ENCODE results near the gene FAM107B.
"Not testable (repeated sequence)": the region's sequence is repeated elsewhere in the genome, so short reads cannot be mapped to it uniquely, and the experiment has no call there.

FAM107B gene

GRCh38 chr10:14595526-14596182 lies 179.0 kb downstream of the FAM107B start:
- Histone ChIP-seq H3K4me1 (peaks cover 0 to 3% (median 0%) of the 10 kb centered on the region in 4 donors), H3K36me3 (peaks cover 0 to 5% (median 1%) of the 10 kb centered on the region in 3 donors), H3K4me3 (no peak overlapping the region), H3K27ac (no peak overlapping the region), H3K27me3 (no peaks in the 10 kb centered on the region), H3K9me3 (no peaks in the 10 kb centered on the region)
- no peak for TF ChIP-seq CTCF (IDR thresholded peaks at IDR 0.05)
- intact Hi-C loops (cut with DNase I; ENCODE audit: low total_unique reads): no loop called here
- DNase-seq: no peak

- intact Hi-C loops (cut with DNase I; ENCODE audit: low total_unique reads): no loop called here
- no peak for TF ChIP-seq CTCF (IDR thresholded peaks at IDR 0.05)
- DNase-seq: no peak
- no peaks in the 10 kb centered on the region for H3K36me3 ChIP-seq
- no peaks in the 10 kb centered on the region for H3K9me3 ChIP-seq
- peaks cover 0 to 3% (median 0%) of the 10 kb centered on the region in 4 donors for H3K4me1 ChIP-seq
- no peaks in the 10 kb centered on the region for H3K27me3 ChIP-seq
- no peak overlapping the region for H3K4me3 ChIP-seq
- no peak overlapping the region for H3K27ac ChIP-seq
Measured at GRCh38 chr10:14594878-14595525, 179.7 kb downstream of the FAM107B start.

GRCh38 chr10:14593806-14594205 lies 180.9 kb downstream of the FAM107B start:
- H3K4me3 ChIP-seq: no peak overlapping the region
- intact Hi-C loops (cut with DNase I; ENCODE audit: low total_unique reads): no loop called here
- no peak for TF ChIP-seq CTCF (IDR thresholded peaks at IDR 0.05)

GRCh38 chr10:14592566-14592965 lies 182.1 kb downstream of the FAM107B start:
- no peak for TF ChIP-seq CTCF (IDR thresholded peaks at IDR 0.05)
- no peaks in the 10 kb centered on the region for H3K9me3 ChIP-seq
- no peaks in the 10 kb centered on the region for H3K36me3 ChIP-seq
- DNase-seq: no peak
- peaks cover 0 to 13% (median 3%) of the 10 kb centered on the region in 4 donors for H3K4me1 ChIP-seq
- no peak overlapping the region for H3K27ac ChIP-seq
- intact Hi-C loops (cut with DNase I; ENCODE audit: low total_unique reads): no loop called here
- no peaks in the 10 kb centered on the region for H3K27me3 ChIP-seq
- no peak overlapping the region for H3K4me3 ChIP-seq

More at GRCh38 chr10:14593806-14594205, 180.9 kb downstream of the FAM107B start:
- peaks cover 0 to 3% (median under 1%) of the 10 kb centered on the region in 4 donors for H3K4me1 ChIP-seq
- no peak for DNase-seq
- H3K9me3 ChIP-seq: no peaks in the 10 kb centered on the region
- H3K27me3 ChIP-seq: no peaks in the 10 kb centered on the region
- no peaks in the 10 kb centered on the region for H3K36me3 ChIP-seq
- no peak overlapping the region for H3K27ac ChIP-seq

GRCh38 chr10:14592026-14592425 lies 182.7 kb downstream of the FAM107B start:
- Histone ChIP-seq H3K9me3 (no peaks in the 10 kb centered on the region), H3K4me1 (peaks cover 0 to 18% (median 3%) of the 10 kb centered on the region in 4 donors), H3K4me3 (no peak overlapping the region), H3K27ac (no peak overlapping the region), H3K27me3 (no peaks in the 10 kb centered on the region), H3K36me3 (no peaks in the 10 kb centered on the region)
- intact Hi-C loops (cut with DNase I; ENCODE audit: low total_unique reads): no loop called here
- no peak for DNase-seq
- no peak for TF ChIP-seq CTCF (IDR thresholded peaks at IDR 0.05)

- H3K27me3 ChIP-seq; DNase-seq; H3K4me3 ChIP-seq; intact Hi-C loops (cut with DNase I; ENCODE audit: low total_unique reads); H3K36me3 ChIP-seq; H3K9me3 ChIP-seq: not testable (repeated sequence)
- Histone ChIP-seq H3K4me1 (peaks cover 0 to 22% (median 10%) of the 10 kb centered on the region in 4 donors), H3K27ac (peak overlapping the region; percentile 66 to 77)
Measured at GRCh38 chr10:14588938-14589294, 185.8 kb downstream of the FAM107B start.

Data from tibial artery (tissue), 4 donors.